ENCODE data around the gene ARHGAP24. TPM values are rescaled to one million over a fixed set of nuclear protein-coding genes. Genes with fewer than 3 reads are reported as not detected.

ARHGAP24 gene
- total RNA-seq, 1 experiment from 2014 or later: 2.1 TPM

- TF ChIP-seq CDX4 (CRISPR knock-in tag; IDR thresholded peaks at IDR 0.05; ENCODE audit: borderline replicate concordance) (no peak), ATF2 (CRISPR knock-in tag; IDR thresholded peaks at IDR 0.05; ENCODE audit: borderline replicate concordance, low read depth) (no peak)
Observed at GRCh38 chr4:85728464-85728863, 253.5 kb downstream of the ARHGAP24 start (continued).

GRCh38 chr4:85732124-85732523, 257.2 kb downstream of the ARHGAP24 start:
- POLR2A ChIA-PET: no interaction called here
- Mint-ChIP-seq H3K4me1 (peaks cover 3% of the 10 kb centered on the region; the same call in 1 of the 2 replicates), H3K4me3 (no peak overlapping the region), H3K9me3 (no peaks in the 10 kb centered on the region), H3K27me3 (ENCODE audit: low read depth) (no peaks in the 10 kb centered on the region), H3K36me3 (no peaks in the 10 kb centered on the region), H3K27ac (no peak overlapping the region)
- DNase-seq (ENCODE audit: low spot score) (no peak), ATAC-seq (no peak)
- CTCF ChIA-PET: no interaction called here
- TF ChIP-seq NR1H2 (CRISPR knock-in tag; IDR thresholded peaks at IDR 0.05) (no peak), ZNF219 (CRISPR knock-in tag; IDR thresholded peaks at IDR 0.05; ENCODE audit: borderline replicate concordance) (no peak), FOXP4 (CRISPR knock-in tag; IDR thresholded peaks at IDR 0.05) (no peak), CTCF (IDR thresholded peaks at IDR 0.05) (no peak), NFE2L1 (CRISPR knock-in tag; IDR thresholded peaks at IDR 0.05) (no peak), TCF7 (CRISPR knock-in tag; IDR thresholded peaks at IDR 0.05; ENCODE audit: low read depth) (no peak), SP1 (CRISPR knock-in tag; conservative IDR thresholded peaks at IDR 0.05) (no peak), ERG (CRISPR knock-in tag; IDR thresholded peaks at IDR 0.05) (no peak), ZNF512 (CRISPR knock-in tag; IDR thresholded peaks at IDR 0.05; ENCODE audit: borderline replicate concordance) (no peak), ZNF532 (CRISPR knock-in tag; IDR thresholded peaks at IDR 0.05; ENCODE audit: borderline replicate concordance) (no peak), ZNF121 (CRISPR knock-in tag; IDR thresholded peaks at IDR 0.05) (no peak), ETV6 (CRISPR knock-in tag; IDR thresholded peaks at IDR 0.05) (no peak)
